Tibial nerve (tissue), 4 donors: Measurements from ENCODE around the gene DMPK.

ENCODE experiments used
- CTCF ChIP-seq, 5 experiments: fragments of 200-600 bp in 3 of 5; fragments of 450-650 bp in 2 of 5; sonication (generic) in 3 of 5; IDR thresholded peaks; one replicate each; pipeline ENCODE4 v1.5.1; 2016 to 2019; ENCODE audit warnings: antibody characterized with exemption in 5 of 5, mild to moderate bottlenecking in 3 of 5, moderate library complexity in 2 of 5
- EP300 ChIP-seq, 2 donors: sonication (generic); formaldehyde crosslinking; IDR thresholded peaks; one replicate each; pipeline ENCODE4 v1.6.1; 2017; ENCODE audit warnings: antibody characterized with exemption in 2 of 2, mild to moderate bottlenecking in 1 of 2
- POLR2A ChIP-seq, 2 donors: fragments of 450-650 bp; IDR thresholded peaks; one replicate each; pipeline ENCODE4 v1.6.1; 2017; ENCODE audit warnings: antibody characterized with exemption in 2 of 2, mild to moderate bottlenecking in 2 of 2, moderate library complexity in 2 of 2

GRCh38 chr19:45766296-45766868, 15.9 kb downstream of the DMPK start:
- no peak for TF ChIP-seq POLR2A (IDR thresholded peaks at IDR 0.05)
- no peak for TF ChIP-seq CTCF (IDR thresholded peaks at IDR 0.05)
- TF ChIP-seq EP300 (IDR thresholded peaks at IDR 0.05), result no peak
